ENCODE results near the gene GPR37.

GPR37 gene

GRCh38 chr7:124765401-124766352 is at the start of gene GPR37:
Gene GPR37, minus strand, starts transcription at chr7:124765792. Its CDS starts 816 bp downstream, at chr7:124764976.
- DNase-seq (ENCODE audit: low read depth): peak; percentile 92

DNA sequence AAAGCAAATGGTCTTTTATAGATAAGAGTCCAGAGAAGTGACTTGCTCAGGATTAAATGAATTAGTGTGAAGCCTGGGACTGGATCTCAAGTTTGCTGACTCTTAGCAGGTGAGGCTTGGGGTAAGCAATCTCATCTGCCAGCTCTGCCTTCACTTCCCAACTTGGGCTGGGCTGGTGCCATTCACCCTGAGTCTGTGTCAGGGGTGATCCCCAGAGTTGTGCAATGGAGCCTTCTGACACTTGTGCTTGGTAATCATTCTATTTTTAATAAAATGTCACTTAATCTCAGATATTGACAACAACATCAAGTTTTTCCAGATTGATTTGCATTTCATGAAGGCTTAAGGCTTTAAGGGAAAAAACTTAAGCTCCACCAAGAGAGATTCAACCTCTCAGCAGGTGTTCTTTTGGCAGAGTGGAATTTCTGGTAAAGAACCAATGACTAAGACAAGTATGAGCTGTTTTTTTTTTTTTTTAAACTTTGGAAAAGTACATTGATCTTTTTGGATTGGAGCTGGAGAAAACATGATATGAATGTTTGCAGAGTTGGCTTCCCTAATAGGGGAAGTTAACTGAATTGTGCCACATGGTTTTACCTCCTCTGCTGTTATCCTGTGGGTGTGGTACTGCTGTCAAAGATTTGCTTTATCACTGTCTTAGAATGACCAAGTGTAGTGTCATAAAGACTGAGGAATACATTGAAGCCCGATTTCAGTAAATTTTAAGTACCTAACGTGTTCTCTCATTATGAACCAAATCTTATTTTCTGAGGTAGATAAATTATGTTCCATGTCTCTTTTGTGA is 48.6 kb upstream of the GPR37 start:
- peak; percentile 49 for DNase-seq (ENCODE audit: low read depth)
- no peak for TF ChIP-seq CTCF (IDR thresholded peaks at IDR 0.05; ENCODE audit: insufficient read depth, low read depth, low read length, missing control alignments)
- no peak overlapping the region for H3K4me3 ChIP-seq (ENCODE audit: low read length)

More at GRCh38 chr7:124765401-124766352, at the start of gene GPR37:
- TF ChIP-seq CTCF (IDR thresholded peaks at IDR 0.05; ENCODE audit: insufficient read depth, low read depth, low read length, missing control alignments): peak; percentile 49
- peak within 1 kb of the TSS; percentile 59 for H3K4me3 ChIP-seq (ENCODE audit: low read length)

DNA sequence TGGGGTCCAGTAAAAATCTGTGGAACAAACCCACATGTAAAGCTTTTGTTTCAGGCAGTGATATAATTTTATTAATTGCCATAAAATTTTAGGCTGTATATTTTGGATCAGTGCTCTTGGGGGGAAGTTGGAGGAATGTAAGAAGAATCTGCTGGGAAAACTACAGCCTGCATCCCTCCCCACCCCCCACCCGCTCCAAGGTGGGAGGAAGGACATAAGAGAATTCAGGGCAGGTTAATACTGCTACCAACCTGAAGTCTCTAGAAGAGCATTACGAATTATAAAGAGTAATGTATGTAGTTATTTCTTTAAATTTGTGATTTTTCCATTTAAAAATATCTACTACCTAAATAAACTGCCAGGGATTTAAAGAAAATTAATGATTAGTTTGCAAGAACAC is 47.2 kb upstream of the GPR37 start:
- no peak for TF ChIP-seq CTCF (IDR thresholded peaks at IDR 0.05; ENCODE audit: insufficient read depth, low read depth, low read length, missing control alignments)
- DNase-seq (ENCODE audit: low read depth): no peak
- no peak overlapping the region for H3K4me3 ChIP-seq (ENCODE audit: low read length)

GRCh38 chr7:124811341-124811740 is 45.7 kb upstream of the GPR37 start:
- no peak for TF ChIP-seq CTCF (IDR thresholded peaks at IDR 0.05; ENCODE audit: insufficient read depth, low read depth, low read length, missing control alignments)
- DNase-seq (ENCODE audit: low read depth): no peak
- H3K4me3 ChIP-seq (ENCODE audit: low read length): no peak overlapping the region

DNA sequence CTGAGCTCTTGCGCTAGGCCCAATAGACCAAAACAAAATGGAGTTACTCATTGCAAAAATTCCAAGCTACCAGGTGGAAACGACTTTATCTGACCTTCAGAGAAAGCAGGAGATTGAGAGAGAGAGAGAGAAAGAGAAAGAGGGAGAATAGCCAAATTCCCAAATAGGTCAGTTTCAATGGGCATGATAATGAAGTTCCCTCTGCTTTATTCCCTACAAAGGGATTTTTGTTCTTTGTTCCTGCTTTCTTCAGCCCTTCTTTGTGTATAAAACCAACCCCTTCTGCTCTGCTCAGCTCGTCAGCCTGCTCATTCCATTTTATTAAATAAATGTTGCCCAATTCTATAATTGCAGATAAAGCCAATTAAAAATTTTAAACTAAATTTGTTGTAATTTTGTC is 45.0 kb upstream of the GPR37 start:
- no peak for TF ChIP-seq CTCF (IDR thresholded peaks at IDR 0.05; ENCODE audit: insufficient read depth, low read depth, low read length, missing control alignments)
- no peak overlapping the region for H3K4me3 ChIP-seq (ENCODE audit: low read length)
- DNase-seq (ENCODE audit: low read depth): no peak

- no peak for DNase-seq (ENCODE audit: low read depth)
- TF ChIP-seq CTCF (IDR thresholded peaks at IDR 0.05; ENCODE audit: insufficient read depth, low read depth, low read length, missing control alignments): no peak
- no peak overlapping the region for H3K4me3 ChIP-seq (ENCODE audit: low read length)
These were observed 42.6 kb upstream of the GPR37 start for GRCh38 chr7:124808206-124808605.
